NT2/D1 (cell line): ENCODE data around the gene SEMA7A.

Source experiments
- SUZ12 ChIP-seq: IDR thresholded peaks from 2 replicates; pipeline ENCODE4 v1.6.1; 2011; ENCODE audit not compliant: insufficient read length, insufficient read depth; ENCODE audit errors: extremely low read depth
- YY1 ChIP-seq: IDR thresholded peaks from 2 replicates; pipeline ENCODE4 v1.6.1; 2011; ENCODE audit not compliant: insufficient read length, insufficient read depth

DNA sequence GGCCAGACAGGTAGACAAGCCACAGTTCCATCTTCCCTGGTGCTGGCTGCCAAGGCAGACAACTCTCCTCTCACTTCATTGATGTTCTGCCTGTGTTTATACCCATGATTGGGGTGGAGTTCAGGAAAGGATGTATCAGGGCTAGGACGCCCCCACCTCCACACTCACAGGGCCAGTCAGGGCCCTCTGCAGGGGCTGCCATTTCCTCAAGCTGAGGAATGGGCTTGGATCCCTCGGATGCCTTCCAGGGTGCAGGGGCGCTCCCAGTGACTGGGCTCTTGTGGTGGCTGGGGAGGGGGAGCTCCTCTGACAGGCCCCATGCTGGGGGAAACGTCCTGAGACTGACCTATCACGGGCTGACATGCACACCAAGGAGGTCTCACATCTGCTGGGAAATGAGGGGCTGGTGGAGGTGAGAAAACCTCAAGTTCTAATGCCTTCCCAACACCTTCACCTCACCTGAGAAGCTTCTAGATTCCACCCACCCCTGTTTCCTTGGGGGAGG, 31.4 kb downstream of the SEMA7A start:
- TF ChIP-seq SUZ12 (no peak), YY1 (no peak)
